Measurements from ENCODE around the gene TM6SF1. TPM values are rescaled to one million over a fixed set of nuclear protein-coding genes. Genes with fewer than 3 reads are reported as not detected.

Gene TM6SF1
- total RNA-seq, 1 experiment from 2014 or later = 0.69 TPM

GRCh38 chr15:83065431-83065830 lies 42.0 kb upstream of the TM6SF1 start:
- in situ Hi-C loops (cut with HindIII; ENCODE audit: low pct_unique_long_range_greater_than_20kb, low sequenced_read_pairs) = no loop called here
- no peak for DNase-seq (ENCODE audit: low read depth, low spot score)

GRCh38 chr15:83066034-83066733 lies 41.3 kb upstream of the TM6SF1 start:
- no TSS peak for BruUV-seq (replicated peaks)
- peak overlapping the region; percentile 83 to 94 for H3K4me3 ChIP-seq (ENCODE audit: low read depth in 2 of 2, low read length in 2 of 2)
- H3K27me3 ChIP-seq (ENCODE audit: control insufficient read depth, insufficient read depth, low read length) = no peaks in the 10 kb centered on the region
- H3K4me1 ChIP-seq (ENCODE audit: control insufficient read depth, insufficient read depth, low read length) = peaks cover 48% of the 10 kb centered on the region
- peak overlapping the region; percentile 94 for H3K27ac ChIP-seq (ENCODE audit: low read length)
- TF ChIP-seq POLR2AphosphoS5 (IDR thresholded peaks at IDR 0.05; ENCODE audit: low read depth, low read length) (no peak), TCF7L2 (IDR thresholded peaks at IDR 0.05; ENCODE audit: low read depth, low read length) (no peak), SIN3A (IDR thresholded peaks at IDR 0.05; ENCODE audit: borderline replicate concordance, insufficient read depth, low read depth, low read length) (no peak), REST (IDR thresholded peaks at IDR 0.05; ENCODE audit: insufficient read depth in 1 of 2, low read depth in 2 of 2, low read length in 1 of 2) (no peak), CTCF (IDR thresholded peaks at IDR 0.05) (no peak)
- CTCF ChIA-PET = no interaction called here
- in situ Hi-C loops (cut with HindIII; ENCODE audit: low pct_unique_long_range_greater_than_20kb, low sequenced_read_pairs) (no loop called here), intact Hi-C loops (cut with micrococcal nuclease; ENCODE audit: unreplicated experiment) (no loop called here)
- H3K36me3 ChIP-seq (ENCODE audit: control insufficient read depth, insufficient read depth, low read length) = peaks cover 10% of the 10 kb centered on the region
- no peaks in the 10 kb centered on the region for H3K9me3 ChIP-seq (ENCODE audit: control insufficient read depth, insufficient read depth, low read depth, low read length)
- no peak for DNase-seq (ENCODE audit: low read depth, low spot score)
- POLR2A ChIA-PET = interaction anchor here (1.4 kb wide), 1 partner anchor 54 kb away, joined by 4 read pairs; no protein-coding TSS in a partner anchor
- ATAC-seq = no peak

More at GRCh38 chr15:83065431-83065830, 42.0 kb upstream of the TM6SF1 start:
- TF ChIP-seq CTCF (IDR thresholded peaks at IDR 0.05) (no peak), TCF7L2 (IDR thresholded peaks at IDR 0.05; ENCODE audit: low read depth, low read length) (no peak), SIN3A (IDR thresholded peaks at IDR 0.05; ENCODE audit: borderline replicate concordance, insufficient read depth, low read depth, low read length) (no peak), REST (IDR thresholded peaks at IDR 0.05; ENCODE audit: insufficient read depth in 1 of 2, low read depth in 2 of 2, low read length in 1 of 2) (no peak), POLR2AphosphoS5 (IDR thresholded peaks at IDR 0.05; ENCODE audit: low read depth, low read length) (no peak)
- ATAC-seq = no peak
- peaks cover 49% of the 10 kb centered on the region for H3K4me1 ChIP-seq (ENCODE audit: control insufficient read depth, insufficient read depth, low read length)
- H3K27me3 ChIP-seq (ENCODE audit: control insufficient read depth, insufficient read depth, low read length) = no peaks in the 10 kb centered on the region
- H3K9me3 ChIP-seq (ENCODE audit: control insufficient read depth, insufficient read depth, low read depth, low read length) = no peaks in the 10 kb centered on the region
- peak overlapping the region; percentile 83 to 94 for H3K4me3 ChIP-seq (ENCODE audit: low read depth in 2 of 2, low read length in 2 of 2)
- H3K27ac ChIP-seq (ENCODE audit: low read length) = peak overlapping the region; percentile 94
- BruUV-seq (replicated peaks) = no TSS peak
- intact Hi-C loops (cut with micrococcal nuclease; ENCODE audit: unreplicated experiment) = no loop called here
- ChIA-PET CTCF (no interaction called here), POLR2A (no interaction called here)
- H3K36me3 ChIP-seq (ENCODE audit: control insufficient read depth, insufficient read depth, low read length) = peaks cover 10% of the 10 kb centered on the region

Data from Panc1 (cell line).